Neural cell (in vitro differentiated cells): ENCODE results near the gene NTN5. TPM values are rescaled to one million over a fixed set of nuclear protein-coding genes. Genes with fewer than 3 reads are reported as not detected.
A peak's percentile ranks its signal among the peaks of the same experiment; 100 is the strongest.

ENCODE experiments used
- H2AFZ ChIP-seq: fragments of 200-600, 300-800 bp; sonication (generic), shearing (Covaris generic); 2 replicates; pipeline ENCODE4 v1.6.0; 2014; ENCODE audit warnings: low read depth, mild to moderate bottlenecking, antibody characterized with exemption, low read length, moderate library complexity
- H3F3A ChIP-seq: fragments of 200-600 bp; shearing (Covaris generic); 2 replicates; pipeline ENCODE4 v1.6.1; 2016; ENCODE audit warnings: mild to moderate bottlenecking, moderate library complexity, mixed read lengths, antibody characterized with exemption, low read length; ENCODE audit not compliant: insufficient read depth, poor library complexity, severe bottlenecking
- H3K27ac ChIP-seq: fragments of 200-600, 300-800 bp; sonication (generic), shearing (Covaris generic); 2 replicates; pipeline ENCODE4 v1.5.1; 2014; ENCODE audit warnings: mild to moderate bottlenecking, low read length, moderate library complexity
- H3K27me3 ChIP-seq: fragments of 300-800, 200-600 bp; sonication (generic), shearing (Covaris generic); 2 replicates; pipeline ENCODE4 v1.6.0; 2014; ENCODE audit warnings: mild to moderate bottlenecking, low read depth, low read length, moderate library complexity; ENCODE audit not compliant: insufficient read depth
- H3K36me3 ChIP-seq: fragments of 300-800, 200-600 bp; sonication (generic), shearing (Covaris generic); 2 replicates; pipeline ENCODE4 v1.5.1; 2014; ENCODE audit warnings: mild to moderate bottlenecking, antibody characterized with exemption, low read length, moderate library complexity; ENCODE audit not compliant: insufficient read depth
- H3K4me2 ChIP-seq: fragments of 300-800, 200-600 bp; sonication (generic), shearing (Covaris generic); 2 replicates; pipeline ENCODE4 v1.6.0; 2014; ENCODE audit warnings: mild to moderate bottlenecking, low read length
- H3K4me3 ChIP-seq: fragments of 300-800, 200-600 bp; sonication (generic), shearing (Covaris generic); 2 replicates; pipeline ENCODE4 v1.5.1; 2014; ENCODE audit warnings: mild to moderate bottlenecking, low read length, moderate library complexity
- H3K79me2 ChIP-seq: fragments of 200-600 bp; shearing (Covaris generic); replicated peaks from 2 replicates; pipeline ENCODE4 v1.6.0; 2014; ENCODE audit warnings: mild to moderate bottlenecking, low read length, moderate library complexity; ENCODE audit not compliant: insufficient read depth
- H3K9ac ChIP-seq: fragments of 300-800, 200-600 bp; sonication (generic), shearing (Covaris generic); 2 replicates; pipeline ENCODE4 v1.6.1; 2016; ENCODE audit warnings: mild to moderate bottlenecking, low read length, mixed read lengths
- H3K9me2 ChIP-seq: fragments of 200-600 bp; shearing (Covaris generic); 2 replicates; pipeline ENCODE4 v1.6.1; 2016; ENCODE audit warnings: mild to moderate bottlenecking, low read length, mixed read lengths; ENCODE audit not compliant: insufficient read depth
- H3K9me3 ChIP-seq: fragments of 200-600, 300-800 bp; sonication (generic), shearing (Covaris generic); 2 replicates; pipeline ENCODE4 v1.6.1; 2016; ENCODE audit warnings: mild to moderate bottlenecking, mixed run types, low read length, moderate library complexity, mixed read lengths
- H4K20me1 ChIP-seq: fragments of 200-600 bp; shearing (Covaris generic); 2 replicates; pipeline ENCODE4 v1.6.1; 2016; ENCODE audit warnings: mild to moderate bottlenecking, mixed run types; ENCODE audit not compliant: insufficient read depth
- CTCF ChIP-seq: fragments of 450-650 bp; IDR thresholded peaks from 2 replicates; pipeline ENCODE4 v1.5.1; 2014; ENCODE audit warnings: antibody characterized with exemption, mild to moderate bottlenecking, moderate library complexity; ENCODE audit not compliant: poor library complexity, severe bottlenecking
- EP300 ChIP-seq: fragments of 450-650 bp; conservative IDR thresholded peaks from 2 replicates; pipeline ENCODE4 v1.6.1; 2014; ENCODE audit warnings: antibody characterized with exemption, mild to moderate bottlenecking, moderate library complexity; ENCODE audit not compliant: poor library complexity, severe bottlenecking
- EZH2 ChIP-seq: fragments of 200-600, 300-800 bp; shearing (Covaris generic), sonication (generic); IDR thresholded peaks from 2 replicates; pipeline ENCODE4 v1.6.1; 2014; ENCODE audit warnings: antibody characterized with exemption, low read length, borderline replicate concordance, mild to moderate bottlenecking; ENCODE audit not compliant: insufficient read depth, poor library complexity, severe bottlenecking
- MXI1 ChIP-seq: fragments of 450-650 bp; conservative IDR thresholded peaks from 2 replicates; pipeline ENCODE4 v1.6.1; 2014; ENCODE audit warnings: antibody characterized with exemption, mild to moderate bottlenecking; ENCODE audit not compliant: poor library complexity, severe bottlenecking
- POLR2AphosphoS5 ChIP-seq: IDR thresholded peaks from 2 replicates; pipeline ENCODE4 v1.6.1; 2012
- RAD21 ChIP-seq: fragments of 450-650 bp; conservative IDR thresholded peaks from 2 replicates; pipeline ENCODE4 v1.6.1; 2014; ENCODE audit warnings: antibody characterized with exemption, mild to moderate bottlenecking, moderate library complexity
- REST ChIP-seq: IDR thresholded peaks from 2 replicates; pipeline ENCODE4 v1.6.1; 2012; ENCODE audit warnings: borderline replicate concordance
- SMC3 ChIP-seq: fragments of 450-650 bp; conservative IDR thresholded peaks from 2 replicates; pipeline ENCODE4 v1.6.1; 2014; ENCODE audit warnings: antibody characterized with exemption, mild to moderate bottlenecking, moderate library complexity; ENCODE audit not compliant: poor library complexity
- TAF1 ChIP-seq: IDR thresholded peaks from 2 replicates; pipeline ENCODE4 v1.6.1; 2012; ENCODE audit warnings: low read depth
- polyA plus RNA-seq: library from polyadenylated mRNA; depleted of rRNA; stranded (reverse); fragments of >200 nt; gene quantifications from 2 replicates; pipeline ENCODE4 v1.2.3, GENCODE V29; 2014

The NTN5 gene
- polyA plus RNA-seq, 1 donor from 2014 or later = not detected

- Histone ChIP-seq H3K36me3 (peaks cover 3% of the 10 kb centered on the region), H3K79me2 (peaks cover 24% of the 10 kb centered on the region), H4K20me1 (peaks cover 4% of the 10 kb centered on the region), H3K4me3 (peak within 1 kb of the TSS; percentile 88), H3K9ac (peak within 1 kb of the TSS; percentile 88), H3K9me3 (no peaks in the 10 kb centered on the region), H3K4me2 (peak within 1 kb of the TSS; percentile 90), H3K27me3 (no peaks in the 10 kb centered on the region), H2AFZ (peak within 1 kb of the TSS; percentile 52), H3K9me2 (no peaks in the 10 kb centered on the region), H3K27ac (peak within 1 kb of the TSS; percentile 83), H3F3A (peaks cover 5% of the 10 kb centered on the region)
- TF ChIP-seq CTCF (peak; percentile 45), MXI1 (peak; percentile 88), SMC3 (peak; percentile 54), POLR2AphosphoS5 (peak; percentile 96), RAD21 (peak; percentile 38), EP300 (peak; percentile 86), REST (peak; percentile 96), TAF1 (peak; percentile 96), EZH2 (no peak)
Measured at GRCh38 chr19:48618916-48619691, 53.7 kb downstream of the NTN5 start, which contains the start of the genes RPL18 and SPHK2. RPL18 (minus strand) TSS chr19:48619178; CDS start chr19:48619143, 35 bp downstream. SPHK2 (plus strand) TSS chr19:48619506; CDS start chr19:48620515, 1,009 bp downstream.

GRCh38 chr19:48618278-48618915 is 54.4 kb downstream of the NTN5 start:
- Histone ChIP-seq H3F3A (peaks cover 2% of the 10 kb centered on the region), H2AFZ (peak overlapping the region; percentile 52), H3K9ac (peak overlapping the region; percentile 88), H3K27ac (peak overlapping the region; percentile 83), H3K9me2 (no peaks in the 10 kb centered on the region), H3K4me3 (peak overlapping the region; percentile 88), H3K27me3 (no peaks in the 10 kb centered on the region), H3K4me2 (peak overlapping the region; percentile 88), H4K20me1 (peaks cover 4% of the 10 kb centered on the region), H3K79me2 (peaks cover 24% of the 10 kb centered on the region), H3K36me3 (peaks cover 3% of the 10 kb centered on the region), H3K9me3 (no peaks in the 10 kb centered on the region)
- TF ChIP-seq SMC3 (no peak), EP300 (no peak), CTCF (no peak), POLR2AphosphoS5 (no peak), MXI1 (no peak), TAF1 (no peak), EZH2 (no peak), RAD21 (no peak), REST (no peak)
